Stimulated activated CD4-positive, alpha-beta T cell treated with anti-CD3 and anti-CD28 coated beads, Interleukin-15, amount 100 ng/mL, for 48 hours (primary cell): ENCODE results near the gene OR1J2.

ENCODE experiments used
- DNase-seq, 2 donors: peaks; one replicate each; pipeline ENCODE4 v3.0.0-alpha.2; 2020; ENCODE audit warnings: low read depth in 2 of 2

OR1J2 gene

DNA sequence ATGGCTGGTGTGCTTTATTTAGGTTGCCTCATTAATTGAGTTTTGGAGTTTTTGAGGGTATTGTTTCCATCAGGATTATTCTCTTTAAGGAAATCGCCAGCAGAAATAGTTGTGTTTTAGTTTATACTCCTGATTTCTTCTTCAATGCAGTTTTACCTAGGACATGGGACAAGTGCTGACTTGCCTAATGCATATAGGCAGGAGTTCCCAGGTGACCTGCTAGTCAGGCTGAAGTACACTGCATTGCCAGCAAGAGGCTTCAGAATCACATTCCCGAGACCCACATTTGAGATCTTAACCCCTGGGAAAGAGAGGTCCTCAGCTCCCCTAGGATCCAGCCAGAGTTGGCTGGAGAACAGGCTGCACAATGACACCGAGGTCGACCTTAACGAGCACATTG lies 40.8 kb downstream of the OR1J2 start:
- no peak for DNase-seq

DNA sequence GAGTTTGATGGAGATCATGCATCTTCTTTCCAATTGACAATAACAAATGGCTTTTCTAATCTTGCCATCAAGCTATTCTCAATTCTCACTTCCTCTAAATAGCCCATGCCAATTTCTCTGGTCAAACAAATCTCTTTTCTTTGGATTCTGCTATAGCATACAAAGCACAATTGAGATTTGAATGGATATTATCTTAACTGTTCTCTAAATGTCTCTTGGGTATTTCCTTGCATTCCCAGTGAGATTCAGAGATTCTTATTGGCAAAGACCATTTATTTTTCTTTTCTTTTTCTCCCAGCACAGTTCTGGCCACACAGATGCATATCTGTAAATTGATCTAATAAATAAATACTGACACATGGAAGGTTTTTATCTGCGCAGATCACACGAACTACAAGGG lies 42.2 kb downstream of the OR1J2 start, which contains the start of gene OR1N2:
OR1N2 (plus strand) TSS at position 301 of the 400 bp plus-strand sequence. CDS start 100 bp downstream, outside the sequence.
- no peak for DNase-seq
